Activated CD4-positive, alpha-beta T cell treated with anti-CD3 and anti-CD28 coated beads for 36 hours (primary cell): Measurements from ENCODE around the gene PTPRJ. TPM values are rescaled to one million over a fixed set of nuclear protein-coding genes. Genes with fewer than 3 reads are reported as not detected.

Experiments
- ATAC-seq: fragments of 200-7000 bp; cut with Tn5 transposase; one replicate; pipeline ENCODE4 v1.10.0; 2021; ENCODE audit warnings: mild to moderate bottlenecking, moderate library complexity
- CTCF ChIA-PET: fragments of 350-600 bp; sonication (Branson Sonifier 250); formaldehyde crosslinking; loops from one replicate; lab custom pipeline; 2021; ENCODE audit warnings: antibody characterized with exemption; lab: Charles Lee
- POLR2A ChIA-PET: fragments of 350-600 bp; sonication (Branson Sonifier 250); formaldehyde crosslinking; loops from one replicate; lab custom pipeline; 2021; ENCODE audit warnings: antibody characterized with exemption, inconsistent platforms; lab: Charles Lee
- DNase-seq: peaks from one replicate; pipeline ENCODE4 v3.0.0-alpha.2; 2020
- H3K27ac Mint-ChIP-seq: one replicate; pipeline ENCODE4 v1.8.0; 2021; ENCODE audit warnings: mixed read lengths
- H3K27me3 Mint-ChIP-seq: one replicate; pipeline ENCODE4 v1.8.0; 2021; ENCODE audit warnings: mixed read lengths
- H3K36me3 Mint-ChIP-seq: one replicate; pipeline ENCODE4 v1.8.0; 2021; ENCODE audit warnings: low read depth, mixed read lengths
- H3K4me1 Mint-ChIP-seq: one replicate; pipeline ENCODE4 v1.8.0; 2021; ENCODE audit warnings: mixed read lengths
- H3K4me3 Mint-ChIP-seq: one replicate; pipeline ENCODE4 v1.8.0; 2021; ENCODE audit warnings: mild to moderate bottlenecking, moderate library complexity, mixed read lengths
- H3K9me3 Mint-ChIP-seq: one replicate; pipeline ENCODE4 v1.8.0; 2021; ENCODE audit warnings: low read depth, mixed read lengths
- intact Hi-C, 2 experiments: fragments of 100-400 bp; cut with DNase I in 1 of 2; cut with micrococcal nuclease in 1 of 2; formaldehyde crosslinking; loops; one replicate each; pipeline versions ENCODE4 v1.14.2 to v1.15.1; 2022 to 2024; cut with DNase I, micrococcal nuclease
- total RNA-seq, 2 experiments: library from RNA; stranded (reverse); gene quantifications; one replicate each; pipeline ENCODE4 v1.2.3, GENCODE V29; 2021

The PTPRJ gene
- total RNA-seq, 2 experiments from 2014 or later = 20.8 to 21.3 TPM

- ATAC-seq = no peak
These were observed 113.7 kb downstream of the PTPRJ start for GRCh38 chr11:48093795-48094642.

DNA sequence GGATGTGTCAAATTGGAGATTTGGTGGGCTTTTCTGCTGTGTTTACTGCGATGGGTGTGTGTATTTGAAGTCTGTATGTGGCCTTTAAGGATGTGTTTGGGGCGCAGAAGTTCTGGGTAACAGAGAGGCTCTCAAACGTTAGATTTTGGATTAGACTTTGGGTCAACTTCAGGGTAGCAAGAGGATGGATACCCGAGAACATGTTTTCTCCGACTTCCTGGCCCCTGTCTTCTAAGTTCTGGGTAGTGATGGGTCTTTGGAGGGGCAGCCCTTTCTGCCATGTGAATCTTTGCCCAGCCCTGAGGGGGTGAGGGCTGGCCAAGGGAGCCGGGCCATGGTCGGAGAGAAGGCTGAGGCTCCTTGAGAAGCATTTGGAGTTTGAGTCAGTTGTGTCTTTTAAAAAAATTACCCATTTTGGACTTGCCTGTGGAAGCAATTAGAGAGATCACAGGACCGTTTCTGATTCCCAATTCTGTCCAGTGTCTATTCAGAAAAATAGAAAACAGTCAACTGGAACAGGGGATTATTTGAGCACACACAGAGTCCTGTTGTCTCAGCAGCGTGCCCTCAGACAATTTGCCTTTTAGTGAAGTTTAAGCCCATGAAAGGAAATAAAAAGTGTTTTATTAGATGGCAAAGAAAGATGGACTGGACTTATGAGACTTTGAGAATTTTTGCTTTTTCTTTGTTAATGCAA, 114.4 kb downstream of the PTPRJ start:
- no peak overlapping the region for H3K27ac Mint-ChIP-seq
- POLR2A ChIA-PET = no interaction called here

More at GRCh38 chr11:48093795-48094642, 113.7 kb downstream of the PTPRJ start:
- ChIA-PET CTCF (interaction anchor here (0.9 to 2.1 kb wide), 3 partner anchors 10 to 160 kb away, joined by 4 to 8 read pairs (median 8); no protein-coding TSS in a partner anchor), POLR2A (interaction anchor here (1.0 kb wide), 1 partner anchor 83 kb away, joined by 3 read pairs; no protein-coding TSS in a partner anchor)
- H3K9me3 Mint-ChIP-seq = no peaks in the 10 kb centered on the region
- intact Hi-C loops = no loop called here
- H3K36me3 Mint-ChIP-seq = no peaks in the 10 kb centered on the region
- H3K4me1 Mint-ChIP-seq = peaks cover 63% of the 10 kb centered on the region
- no peak for DNase-seq
- H3K27ac Mint-ChIP-seq = no peak overlapping the region
- no peak overlapping the region for H3K4me3 Mint-ChIP-seq
- no peaks in the 10 kb centered on the region for H3K27me3 Mint-ChIP-seq

DNA sequence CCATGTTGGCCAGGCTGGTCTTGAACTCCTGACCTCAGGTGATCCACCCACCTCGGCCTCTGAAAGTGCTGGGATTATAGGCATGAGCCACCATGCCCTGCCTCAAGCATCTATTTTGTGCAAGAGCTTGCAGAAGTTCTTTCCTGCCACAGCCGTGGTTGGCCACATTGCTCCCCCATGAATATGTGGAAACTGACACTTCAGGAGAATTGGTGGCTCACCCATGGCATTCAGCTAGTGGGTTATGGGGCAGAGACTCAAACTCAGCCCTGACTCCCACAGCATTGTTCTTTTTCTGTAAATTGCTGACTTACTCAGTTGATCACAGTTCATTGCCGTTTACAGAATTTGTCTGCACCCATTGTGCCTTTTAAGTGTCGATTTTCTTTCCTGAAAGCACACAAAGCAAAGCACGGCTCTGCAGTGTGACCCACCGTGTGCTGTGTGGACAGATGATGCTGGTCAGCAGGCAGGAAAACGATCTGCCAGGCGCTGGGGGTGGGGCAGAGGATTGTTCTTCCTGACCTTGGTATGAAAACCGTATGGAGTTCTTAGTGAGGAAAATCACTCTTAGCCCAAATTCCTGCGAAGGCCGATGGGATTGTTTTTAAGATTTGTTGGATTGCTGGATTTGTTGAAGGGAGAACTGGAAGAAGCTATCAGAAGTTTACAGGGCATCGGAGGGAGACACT, 115.6 kb downstream of the PTPRJ start:
- Mint-ChIP-seq H3K27me3 (no peaks in the 10 kb centered on the region), H3K36me3 (peaks cover 3% of the 10 kb centered on the region), H3K9me3 (no peaks in the 10 kb centered on the region), H3K4me1 (peaks cover 67% of the 10 kb centered on the region), H3K27ac (peak overlapping the region; percentile 79), H3K4me3 (no peak overlapping the region)
- intact Hi-C loops = loop anchor here in 1 of 2 experiments (2.0 kb wide), 1 partner anchor 39 kb away; no protein-coding TSS in a partner anchor
- DNase-seq (no peak), ATAC-seq (no peak)
- POLR2A ChIA-PET = no interaction called here
- CTCF ChIA-PET = interaction anchor here (1.7 to 4.3 kb wide), 2 partner anchors 12 to 13 kb away, joined by 5 to 16 read pairs; no protein-coding TSS in a partner anchor

More for the DNA sequence above, 114.4 kb downstream of the PTPRJ start:
- intact Hi-C loops = no loop called here
- CTCF ChIA-PET = interaction anchor here (0.6 to 2.1 kb wide), 3 partner anchors 11 to 25 kb away, joined by 3 to 8 read pairs (median 4); no protein-coding TSS in a partner anchor
- ATAC-seq (no peak), DNase-seq (no peak)
- H3K9me3 Mint-ChIP-seq = no peaks in the 10 kb centered on the region
- no peaks in the 10 kb centered on the region for H3K27me3 Mint-ChIP-seq
- H3K36me3 Mint-ChIP-seq = peaks cover 3% of the 10 kb centered on the region
- H3K4me1 Mint-ChIP-seq = peaks cover 69% of the 10 kb centered on the region
- H3K4me3 Mint-ChIP-seq = no peak overlapping the region

GRCh38 chr11:48096588-48097525, 116.5 kb downstream of the PTPRJ start:
- Mint-ChIP-seq H3K9me3 (no peaks in the 10 kb centered on the region), H3K4me1 (peaks cover 64% of the 10 kb centered on the region), H3K36me3 (peaks cover 3% of the 10 kb centered on the region), H3K4me3 (no peak overlapping the region), H3K27me3 (no peaks in the 10 kb centered on the region), H3K27ac (peak overlapping the region; percentile 79)
- ChIA-PET CTCF (interaction anchor here (0.7 to 4.3 kb wide), 6 partner anchors 11 to 100 kb away, joined by 3 to 16 read pairs (median 6); no protein-coding TSS in a partner anchor), POLR2A (no interaction called here)
- ATAC-seq (peak; percentile 78), DNase-seq (no peak)
- intact Hi-C loops = loop anchor here in 1 of 2 experiments (1.0 to 2.0 kb wide), 3 partner anchors 12 to 91 kb away; no protein-coding TSS in a partner anchor

GRCh38 chr11:48098024-48098423, 117.7 kb downstream of the PTPRJ start:
- intact Hi-C loops = no loop called here
- POLR2A ChIA-PET = no interaction called here
- Mint-ChIP-seq H3K9me3 (no peaks in the 10 kb centered on the region), H3K4me3 (no peak overlapping the region), H3K27me3 (no peaks in the 10 kb centered on the region), H3K4me1 (peaks cover 67% of the 10 kb centered on the region), H3K27ac (peak overlapping the region; percentile 61), H3K36me3 (peaks cover 3% of the 10 kb centered on the region)
- CTCF ChIA-PET = interaction anchor here (0.6 to 4.3 kb wide), 4 partner anchors 10 to 101 kb away, joined by 3 to 16 read pairs (median 4); no protein-coding TSS in a partner anchor
- no peak for DNase-seq
- no peak for ATAC-seq

DNA sequence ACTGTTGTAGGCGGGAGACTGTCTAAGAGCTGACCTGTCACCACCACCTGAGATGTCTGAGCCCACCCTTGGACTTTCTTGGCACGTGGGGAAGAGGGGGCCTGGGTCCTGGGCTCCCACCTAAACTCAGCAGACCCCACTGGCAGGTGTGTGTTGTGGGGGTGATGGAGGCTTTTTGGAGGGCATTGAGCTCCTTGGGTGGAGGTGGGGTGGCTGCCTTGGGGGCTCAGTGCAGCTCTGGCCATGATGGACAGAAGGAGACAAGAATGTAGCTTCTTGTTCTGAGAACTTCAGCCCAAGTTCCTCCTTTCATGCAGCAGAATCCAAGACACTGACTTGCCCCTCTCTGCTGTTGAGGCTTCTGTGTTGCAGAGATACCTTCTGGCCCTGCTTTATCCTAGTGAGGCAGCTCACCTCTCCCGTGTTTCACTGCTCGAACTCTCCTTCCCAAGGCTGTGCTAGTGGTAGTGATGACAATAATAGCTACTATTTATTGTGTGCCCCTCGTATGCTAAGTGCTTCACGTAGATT, 119.6 kb downstream of the PTPRJ start:
- H3K36me3 Mint-ChIP-seq = peaks cover 3% of the 10 kb centered on the region
- ChIA-PET CTCF (interaction anchor here (0.5 to 1.2 kb wide), 4 partner anchors 44 to 196 kb away, joined by 3 read pairs; no protein-coding TSS in a partner anchor), POLR2A (interaction anchor here (0.9 kb wide), 1 partner anchor 44 kb away, joined by 3 read pairs; no protein-coding TSS in a partner anchor)
- peak overlapping the region; percentile 45 for H3K27ac Mint-ChIP-seq
- ATAC-seq (no peak), DNase-seq (no peak)
- intact Hi-C loops = no loop called here
- peaks cover 59% of the 10 kb centered on the region for H3K4me1 Mint-ChIP-seq
- no peak overlapping the region for H3K4me3 Mint-ChIP-seq
- no peaks in the 10 kb centered on the region for H3K9me3 Mint-ChIP-seq
- H3K27me3 Mint-ChIP-seq = no peaks in the 10 kb centered on the region

GRCh38 chr11:48101044-48101733, 120.8 kb downstream of the PTPRJ start:
- Mint-ChIP-seq H3K9me3 (no peaks in the 10 kb centered on the region), H3K27me3 (no peaks in the 10 kb centered on the region), H3K4me1 (peaks cover 63% of the 10 kb centered on the region), H3K36me3 (peaks cover 3% of the 10 kb centered on the region), H3K4me3 (no peak overlapping the region), H3K27ac (peak overlapping the region; percentile 27)
- DNase-seq = no peak
- CTCF ChIA-PET = interaction anchor here (0.6 to 1.4 kb wide), 3 partner anchors 8 to 595 kb away, joined by 3 to 4 read pairs (median 4); no protein-coding TSS in a partner anchor
- POLR2A ChIA-PET = interaction anchor here (0.6 kb wide), 2 partner anchors 144 to 387 kb away, joined by 3 to 4 read pairs; no protein-coding TSS in a partner anchor
- ATAC-seq = no peak
- intact Hi-C loops = no loop called here

- CTCF ChIA-PET = interaction anchor here (1.4 kb wide), 1 partner anchor 8 kb away, joined by 4 read pairs; no protein-coding TSS in a partner anchor
- Mint-ChIP-seq H3K4me1 (peaks cover 62% of the 10 kb centered on the region), H3K4me3 (no peak overlapping the region), H3K27ac (peak overlapping the region; percentile 27), H3K36me3 (peaks cover 3% of the 10 kb centered on the region), H3K27me3 (no peaks in the 10 kb centered on the region), H3K9me3 (no peaks in the 10 kb centered on the region)
- ATAC-seq (no peak), DNase-seq (no peak)
- POLR2A ChIA-PET = no interaction called here
- intact Hi-C loops = no loop called here
These were observed 121.6 kb downstream of the PTPRJ start for GRCh38 chr11:48101958-48102357.
